ENCODE measurements around the gene RALGDS.
"Not testable (repeated sequence)": the region's sequence is repeated elsewhere in the genome, so short reads cannot be mapped to it uniquely, and the experiment has no call there.

The RALGDS gene

DNA sequence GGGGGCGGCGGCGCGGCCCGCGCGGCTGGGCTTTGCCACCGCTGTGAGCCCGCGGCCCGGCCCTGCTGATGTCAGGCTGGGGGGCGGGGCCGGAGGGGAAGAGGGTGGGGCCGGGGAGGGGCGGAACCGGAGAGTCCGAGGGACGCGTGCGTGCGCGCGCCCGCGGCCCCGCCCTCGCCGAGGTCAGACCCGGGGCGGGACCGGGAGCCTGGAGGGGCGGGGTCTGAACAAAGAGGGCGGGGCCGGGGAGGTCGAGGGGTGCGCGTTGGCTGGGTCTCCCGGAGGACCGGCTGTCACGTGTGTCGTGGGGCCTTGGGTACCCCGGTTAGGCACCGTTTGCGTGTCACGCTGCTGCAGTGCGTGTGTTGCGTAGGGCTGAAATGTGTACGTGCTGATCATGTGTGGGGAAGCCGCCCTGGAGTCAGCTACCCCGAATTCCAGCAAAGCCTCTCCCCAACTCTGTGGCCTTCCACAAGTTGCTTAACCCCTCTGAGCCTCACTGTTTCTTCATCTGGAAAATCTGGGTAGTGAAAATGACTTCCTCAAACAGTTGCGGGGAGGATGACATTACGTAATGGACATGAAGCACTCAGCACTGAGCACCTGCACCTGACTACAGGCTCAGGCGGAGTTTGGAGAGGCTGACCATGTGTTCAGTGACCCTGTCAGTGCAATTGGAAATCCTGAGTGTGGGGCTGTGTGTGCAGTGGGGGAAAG is at the start of gene RALGDS:
Gene RALGDS, minus strand, starts transcription at position 43 of the 717 bp plus-strand sequence. CDS start 86 bp downstream, outside the sequence.
- no peak for DNase-seq (ENCODE audit: low read depth)
- peak within 1 kb of the TSS; percentile 60 for H3K4me3 ChIP-seq (ENCODE audit: low read depth, low read length)

DNA sequence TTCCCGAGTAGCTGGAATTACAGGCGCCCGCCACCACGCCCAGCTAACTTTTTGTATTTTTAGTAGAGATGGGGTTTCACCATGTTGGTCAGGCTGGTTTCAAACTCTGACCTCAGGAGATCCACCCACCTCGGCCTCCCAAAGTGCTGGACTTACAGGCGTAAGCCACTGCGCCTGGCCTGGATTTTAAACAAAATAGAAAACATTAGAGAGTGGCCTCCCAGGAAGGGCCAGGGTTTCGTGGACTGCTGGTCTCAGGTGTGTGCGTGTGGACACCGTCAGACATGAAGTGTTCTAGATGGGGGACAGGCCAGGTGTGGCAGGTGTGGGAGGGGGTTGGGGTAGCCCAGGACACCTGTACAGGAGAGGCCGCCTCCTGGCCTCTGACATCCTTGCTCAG is 49.7 kb upstream of the RALGDS start:
- no peak overlapping the region for H3K4me3 ChIP-seq (ENCODE audit: low read depth, low read length)
- no peak for DNase-seq (ENCODE audit: low read depth)

DNA sequence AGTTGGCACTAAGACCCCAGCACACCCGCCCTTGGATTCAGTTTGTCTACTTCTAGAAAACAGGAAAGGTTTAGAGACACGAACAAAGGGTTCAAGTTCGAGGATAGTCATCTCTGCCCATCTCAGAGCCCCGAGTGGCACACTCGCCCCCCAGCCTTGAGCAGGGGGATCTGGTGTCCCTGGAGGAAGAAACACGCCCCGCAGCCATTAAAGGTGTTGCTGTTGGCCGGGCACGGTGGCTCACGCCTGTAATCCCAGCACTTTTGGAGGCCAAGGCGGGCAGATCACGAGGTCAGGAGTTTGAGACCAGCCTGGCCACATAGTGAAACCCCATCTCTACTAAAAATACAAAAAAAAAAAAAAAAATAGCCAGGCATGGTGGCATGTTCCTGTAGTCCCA is 48.6 kb upstream of the RALGDS start:
- DNase-seq (ENCODE audit: low read depth); H3K4me3 ChIP-seq (ENCODE audit: low read depth, low read length): not testable (repeated sequence)

DNA sequence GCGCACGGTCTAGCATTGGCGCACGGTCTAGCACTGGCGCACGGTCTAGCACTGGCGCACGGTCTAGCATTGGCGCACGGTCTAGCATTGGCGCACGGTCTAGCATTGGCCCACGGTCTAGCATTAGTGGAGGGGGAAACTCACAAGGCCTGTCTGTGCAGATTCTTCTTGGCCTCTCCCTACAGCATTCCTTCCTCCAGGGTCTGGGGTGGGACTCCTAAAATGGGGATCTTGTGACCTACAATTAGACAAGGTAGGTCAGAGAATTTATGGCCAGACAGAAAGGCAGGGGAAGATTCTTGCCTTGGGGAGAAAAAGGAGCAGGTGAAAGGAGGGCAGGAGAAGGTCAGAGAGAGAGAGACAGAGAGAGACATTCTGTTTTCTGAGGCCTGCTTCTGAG is 48.1 kb upstream of the RALGDS start:
- DNase-seq (ENCODE audit: low read depth), result no peak
- no peak overlapping the region for H3K4me3 ChIP-seq (ENCODE audit: low read depth, low read length)

DNA sequence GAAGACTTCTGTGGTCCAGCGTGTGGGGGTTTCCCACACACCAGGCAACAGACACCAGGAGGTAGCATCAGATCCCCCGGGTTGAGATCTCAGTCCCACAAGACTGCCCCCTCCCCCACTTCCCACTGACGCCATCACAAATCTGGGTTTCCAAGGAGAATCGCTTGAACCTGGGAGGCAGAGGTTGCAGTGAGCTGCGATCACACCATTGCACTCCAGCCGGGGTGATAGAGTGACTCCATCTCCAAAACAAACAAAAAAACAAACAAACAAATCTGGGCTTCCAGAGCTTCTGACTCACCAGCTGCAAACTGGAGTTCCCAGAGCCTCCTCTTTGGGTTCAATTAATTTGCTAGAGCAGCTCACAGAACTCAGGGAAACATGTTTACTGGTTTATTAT is 47.4 kb upstream of the RALGDS start:
- DNase-seq (ENCODE audit: low read depth), result no peak
- no peak overlapping the region for H3K4me3 ChIP-seq (ENCODE audit: low read depth, low read length)

DNA sequence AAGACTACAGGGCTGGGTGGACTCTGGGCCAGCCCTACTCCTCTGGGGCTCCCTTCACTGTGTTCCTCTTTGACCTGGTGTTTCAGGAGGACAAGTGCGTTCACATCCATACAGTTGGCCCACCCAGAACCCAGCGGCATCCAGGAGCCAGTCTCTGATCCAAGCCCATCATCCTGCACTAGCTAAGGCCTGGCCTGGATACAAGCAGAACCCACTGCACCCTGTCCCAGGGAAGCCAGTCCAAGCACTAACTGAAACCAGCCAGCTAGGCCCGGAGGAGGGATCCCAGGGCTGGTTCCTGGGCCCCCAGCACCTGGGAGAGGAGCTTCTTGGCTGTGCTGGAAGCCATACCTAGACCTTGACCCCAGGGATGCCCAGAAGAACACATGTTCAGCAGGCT is 46.7 kb upstream of the RALGDS start:
- H3K4me3 ChIP-seq (ENCODE audit: low read depth, low read length), result no peak overlapping the region
- DNase-seq (ENCODE audit: low read depth), result no peak

DNA sequence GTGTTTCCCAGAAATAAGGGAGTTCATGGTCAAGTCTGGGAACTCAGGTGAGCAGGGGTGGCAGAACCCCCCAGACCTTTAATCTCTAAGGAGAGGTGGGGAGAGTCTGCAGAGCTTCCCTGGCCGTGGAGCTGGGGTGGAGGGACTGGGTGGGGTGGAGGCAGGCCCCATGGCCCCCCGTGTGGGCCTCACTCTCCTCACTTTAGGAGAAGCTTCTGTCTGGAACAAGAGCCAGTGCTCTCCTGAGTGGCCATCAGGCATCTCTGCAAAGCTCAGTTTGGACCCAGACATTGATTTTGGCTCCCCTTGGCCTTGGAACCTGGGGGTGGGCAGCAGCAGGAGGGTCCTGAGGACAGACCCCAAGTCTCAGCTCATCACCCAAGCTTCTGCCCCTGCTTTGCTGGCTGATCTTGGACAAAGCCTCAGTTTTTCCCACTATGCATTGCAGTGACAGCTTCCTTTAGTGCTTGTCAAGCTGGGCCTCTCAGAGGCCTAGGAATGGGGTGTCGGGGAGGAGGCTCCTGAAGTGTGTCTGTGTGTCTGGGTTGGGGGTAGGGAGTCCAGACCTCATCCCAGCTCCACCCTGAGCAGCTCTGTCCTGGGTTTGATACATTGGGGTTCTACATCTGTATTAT is 46.2 kb upstream of the RALGDS start:
- no peak overlapping the region for H3K4me3 ChIP-seq (ENCODE audit: low read depth, low read length)
- no peak for DNase-seq (ENCODE audit: low read depth)

DNA sequence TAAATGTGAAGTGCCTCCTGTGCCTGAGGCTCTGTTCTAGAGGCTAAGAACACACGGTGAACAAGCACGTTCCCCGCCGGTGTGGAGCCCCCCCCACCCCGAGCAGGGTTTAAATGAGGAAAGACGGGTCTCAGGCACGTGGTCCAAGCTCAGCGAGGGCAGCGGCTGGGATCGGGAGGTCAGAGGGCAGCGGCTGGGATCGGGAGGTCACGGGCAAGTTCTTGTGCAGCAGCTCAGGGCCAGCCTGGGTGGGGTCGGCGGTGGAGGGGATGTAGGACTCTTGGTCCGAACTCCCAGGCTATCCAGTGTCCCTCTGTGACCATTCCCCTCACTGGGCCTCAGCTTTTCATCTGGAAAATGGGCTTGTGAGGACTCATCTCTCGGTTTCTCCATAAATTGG is 45.4 kb upstream of the RALGDS start:
- no peak overlapping the region for H3K4me3 ChIP-seq (ENCODE audit: low read depth, low read length)
- no peak for DNase-seq (ENCODE audit: low read depth)

DNA sequence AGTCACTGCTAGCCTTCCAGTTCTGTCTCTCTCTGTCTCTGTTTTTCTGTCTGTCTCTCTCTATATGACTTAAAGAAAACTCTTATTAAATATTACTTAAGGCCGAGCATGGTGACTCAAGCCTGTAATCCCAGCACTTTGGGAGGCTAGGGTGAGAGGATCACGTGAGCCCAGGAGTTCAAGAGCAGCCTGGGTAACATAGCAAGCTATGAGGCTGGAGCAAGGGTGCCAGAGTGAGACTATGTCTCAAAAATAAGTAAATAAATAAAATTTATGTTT is 44.4 kb upstream of the RALGDS start:
- no peak overlapping the region for H3K4me3 ChIP-seq (ENCODE audit: low read depth, low read length)
- no peak for DNase-seq (ENCODE audit: low read depth)

DNA sequence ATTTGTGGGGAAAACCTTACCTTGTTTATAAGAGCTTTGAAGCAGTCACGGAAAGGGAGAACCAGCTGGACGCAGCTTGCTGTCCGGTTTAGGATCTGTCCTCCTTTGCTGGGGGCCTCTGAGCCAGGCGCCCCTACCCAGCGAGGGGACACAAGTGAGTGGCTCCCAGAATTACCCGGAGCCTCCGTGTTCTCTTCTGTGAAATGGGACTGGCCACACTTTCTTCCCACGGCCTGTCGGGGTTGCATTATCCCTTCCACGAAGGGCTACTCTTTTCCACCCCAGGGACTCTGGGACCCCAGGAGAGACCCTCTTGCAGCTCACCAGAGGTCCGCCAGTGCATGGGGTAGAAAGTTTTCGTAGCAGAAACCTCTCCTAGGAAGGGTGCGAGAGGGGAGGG is 43.2 kb upstream of the RALGDS start:
- no peak for DNase-seq (ENCODE audit: low read depth)
- peak overlapping the region; percentile 55 for H3K4me3 ChIP-seq (ENCODE audit: low read depth, low read length)

DNA sequence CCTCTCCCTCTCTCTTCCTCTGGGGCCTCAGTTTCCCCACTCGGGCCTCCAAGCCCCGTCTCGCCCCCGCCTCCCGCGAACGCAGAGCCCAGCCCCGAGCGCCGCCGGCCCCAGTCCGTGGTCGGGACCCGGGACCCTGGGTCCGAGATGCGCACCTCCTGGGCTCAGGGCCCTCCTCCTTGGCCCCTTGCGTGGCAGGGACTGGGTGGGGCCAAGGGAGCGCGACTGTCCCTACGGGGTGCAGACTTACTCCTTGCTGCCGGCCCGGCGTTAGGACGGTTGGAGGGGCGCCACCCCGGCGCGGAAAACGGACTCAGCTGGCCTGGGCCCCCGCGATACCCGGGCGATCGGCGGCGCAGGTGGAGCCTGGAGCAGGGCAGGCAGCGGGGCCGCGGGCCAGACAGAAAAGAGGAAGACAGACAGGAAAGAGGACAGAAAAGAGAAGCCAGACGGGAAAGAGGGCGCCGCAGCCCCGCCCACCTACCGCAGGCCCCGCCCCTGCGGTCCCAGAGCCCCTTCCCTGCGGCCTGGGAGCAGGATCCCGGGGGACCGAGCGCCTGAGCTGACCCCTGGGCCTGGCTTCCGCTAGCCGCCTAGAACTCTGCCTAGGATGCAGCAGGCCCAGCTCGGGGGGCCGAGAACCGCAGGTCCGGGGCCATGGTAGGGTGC is 42.6 kb upstream of the RALGDS start, which contains the start of gene GBGT1:
Gene GBGT1, minus strand, starts transcription at position 411 of the 669 bp plus-strand sequence. CDS start 1,502 bp downstream, outside the sequence.
- H3K4me3 ChIP-seq (ENCODE audit: low read depth, low read length), result peak within 1 kb of the TSS; percentile 55
- DNase-seq (ENCODE audit: low read depth), result no peak

DNA sequence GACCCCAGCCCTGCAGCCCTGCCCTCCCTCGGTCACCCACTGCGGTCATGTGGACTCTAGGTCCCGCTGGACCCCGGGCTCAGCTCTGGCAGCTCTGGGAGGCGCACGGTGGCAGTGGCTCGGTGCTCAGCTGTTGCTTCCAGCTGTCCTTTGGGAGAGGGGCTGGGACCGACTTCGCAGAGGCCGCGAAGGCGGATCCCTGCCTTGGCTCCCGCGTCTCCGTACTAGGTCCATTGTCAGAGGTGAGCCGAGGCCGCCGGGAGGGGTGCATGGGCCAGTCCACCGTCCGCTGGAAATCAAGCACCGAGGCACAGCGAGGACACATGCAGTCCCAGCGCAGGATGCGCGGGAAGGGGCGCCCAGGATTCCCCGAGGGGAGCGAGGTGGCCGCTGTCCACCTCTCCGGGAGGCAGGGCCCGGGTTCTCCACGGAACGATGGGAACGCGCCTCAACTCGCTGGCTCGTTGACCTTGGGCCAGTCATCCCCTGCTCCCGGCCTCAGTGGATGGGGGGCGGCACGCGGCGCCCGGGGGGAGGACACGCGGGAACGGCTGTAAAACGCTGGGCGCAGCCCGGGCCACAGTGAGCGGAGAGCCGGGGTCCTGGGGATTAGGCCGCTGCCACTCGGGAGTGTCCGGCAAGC is 41.9 kb upstream of the RALGDS start:
- no peak for DNase-seq (ENCODE audit: low read depth)
- H3K4me3 ChIP-seq (ENCODE audit: low read depth, low read length), result peak overlapping the region; percentile 55

DNA sequence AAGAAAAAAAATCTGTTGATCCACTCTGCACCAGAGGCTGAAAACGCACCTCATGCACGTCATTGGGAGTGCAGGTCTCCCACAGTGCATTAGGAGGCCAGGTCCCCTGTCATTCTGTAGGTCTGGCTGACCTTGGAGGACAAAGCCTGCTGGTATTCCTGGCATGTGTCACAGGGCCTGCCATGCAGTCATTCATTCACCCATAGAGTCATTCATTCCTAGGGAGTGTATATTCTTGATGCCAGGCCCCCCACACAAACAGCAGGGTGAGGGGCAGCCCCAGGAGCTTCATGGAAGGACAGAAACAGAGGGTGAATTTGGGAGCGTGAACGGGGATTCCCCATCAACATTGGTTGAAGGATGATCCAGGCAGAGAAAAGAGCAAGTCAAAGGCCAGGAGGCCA is 40.5 kb upstream of the RALGDS start:
- H3K4me3 ChIP-seq (ENCODE audit: low read depth, low read length), result no peak overlapping the region
- no peak for DNase-seq (ENCODE audit: low read depth)

DNA sequence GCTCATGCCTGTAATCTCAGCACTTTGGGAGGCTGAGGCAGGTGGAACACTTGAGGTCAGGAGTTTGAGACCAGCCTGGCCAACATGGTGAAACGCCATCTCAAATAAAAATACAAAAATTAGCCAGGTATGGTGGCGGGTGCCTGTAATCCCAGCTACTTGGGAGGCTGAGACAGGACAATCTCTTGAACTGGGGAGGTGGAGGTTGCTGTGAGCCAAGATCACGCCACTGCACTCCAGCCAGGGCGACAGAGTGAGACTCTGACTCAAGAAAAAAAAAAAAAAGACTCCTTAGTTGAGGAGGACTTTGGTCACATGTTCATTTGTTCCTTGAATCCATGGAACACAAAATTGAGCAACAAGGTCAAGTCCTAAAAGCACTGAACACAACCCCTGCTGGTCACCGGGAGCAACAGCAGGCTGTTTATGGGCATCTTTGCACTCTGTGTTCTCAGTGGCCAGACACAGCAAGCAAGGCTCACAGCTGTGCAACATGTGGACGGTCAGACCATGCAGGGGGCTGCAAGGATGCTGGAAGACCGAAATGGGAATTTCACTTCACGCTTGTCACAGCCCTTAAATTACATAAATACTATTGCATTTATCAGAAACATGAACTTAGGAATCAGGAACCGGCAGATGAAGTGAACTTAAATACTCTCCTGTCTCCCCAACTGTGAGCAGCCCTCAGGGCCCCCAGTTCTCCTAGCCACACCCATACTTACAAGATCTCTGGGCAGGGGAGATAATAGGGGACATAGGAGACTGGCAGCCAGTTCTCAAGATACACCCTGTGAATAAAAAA is 39.9 kb upstream of the RALGDS start:
- H3K4me3 ChIP-seq (ENCODE audit: low read depth, low read length), result no peak overlapping the region
- no peak for DNase-seq (ENCODE audit: low read depth)

DNA sequence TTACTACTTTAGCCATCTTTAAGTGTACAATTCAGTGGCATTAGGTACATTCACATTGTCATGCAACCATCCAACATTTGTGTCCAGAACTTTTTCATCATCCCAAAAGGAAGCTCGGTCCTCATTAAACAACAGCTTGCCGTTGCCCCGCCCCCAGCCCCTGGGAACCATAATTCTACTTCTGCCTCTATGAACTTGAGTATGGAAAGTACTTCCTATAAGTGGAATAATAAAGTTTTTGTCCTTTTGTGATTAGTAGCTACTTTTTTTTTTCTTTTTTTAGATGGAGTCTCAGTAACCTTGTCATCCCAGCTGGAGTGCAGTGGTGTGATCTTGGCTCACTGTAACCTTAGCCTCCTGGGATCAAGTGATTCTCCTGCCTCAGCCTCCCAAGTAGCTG is 37.7 kb upstream of the RALGDS start:
- no peak overlapping the region for H3K4me3 ChIP-seq (ENCODE audit: low read depth, low read length)
- DNase-seq (ENCODE audit: low read depth), result no peak

DNA sequence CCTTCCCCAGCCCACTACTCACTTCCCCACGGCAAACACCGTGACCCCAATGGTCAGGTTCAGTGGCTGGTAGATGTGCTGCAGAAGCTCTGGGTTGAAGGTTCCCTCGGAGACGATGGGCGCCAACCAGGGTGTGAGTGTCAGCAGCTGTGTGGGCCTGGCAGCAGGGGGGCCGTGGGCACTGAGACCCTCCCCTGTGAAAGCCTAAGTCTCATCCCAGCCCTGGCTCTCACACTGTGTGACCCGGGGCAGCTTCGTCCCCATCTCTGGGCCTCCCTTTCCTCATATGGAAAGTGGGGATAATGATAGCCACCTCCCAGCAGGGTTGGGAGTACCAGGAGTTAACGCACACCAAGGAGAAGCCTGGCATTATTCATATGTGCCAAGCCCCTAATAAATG is 34.1 kb upstream of the RALGDS start:
- no peak overlapping the region for H3K4me3 ChIP-seq (ENCODE audit: low read depth, low read length)
- no peak for DNase-seq (ENCODE audit: low read depth)

DNA sequence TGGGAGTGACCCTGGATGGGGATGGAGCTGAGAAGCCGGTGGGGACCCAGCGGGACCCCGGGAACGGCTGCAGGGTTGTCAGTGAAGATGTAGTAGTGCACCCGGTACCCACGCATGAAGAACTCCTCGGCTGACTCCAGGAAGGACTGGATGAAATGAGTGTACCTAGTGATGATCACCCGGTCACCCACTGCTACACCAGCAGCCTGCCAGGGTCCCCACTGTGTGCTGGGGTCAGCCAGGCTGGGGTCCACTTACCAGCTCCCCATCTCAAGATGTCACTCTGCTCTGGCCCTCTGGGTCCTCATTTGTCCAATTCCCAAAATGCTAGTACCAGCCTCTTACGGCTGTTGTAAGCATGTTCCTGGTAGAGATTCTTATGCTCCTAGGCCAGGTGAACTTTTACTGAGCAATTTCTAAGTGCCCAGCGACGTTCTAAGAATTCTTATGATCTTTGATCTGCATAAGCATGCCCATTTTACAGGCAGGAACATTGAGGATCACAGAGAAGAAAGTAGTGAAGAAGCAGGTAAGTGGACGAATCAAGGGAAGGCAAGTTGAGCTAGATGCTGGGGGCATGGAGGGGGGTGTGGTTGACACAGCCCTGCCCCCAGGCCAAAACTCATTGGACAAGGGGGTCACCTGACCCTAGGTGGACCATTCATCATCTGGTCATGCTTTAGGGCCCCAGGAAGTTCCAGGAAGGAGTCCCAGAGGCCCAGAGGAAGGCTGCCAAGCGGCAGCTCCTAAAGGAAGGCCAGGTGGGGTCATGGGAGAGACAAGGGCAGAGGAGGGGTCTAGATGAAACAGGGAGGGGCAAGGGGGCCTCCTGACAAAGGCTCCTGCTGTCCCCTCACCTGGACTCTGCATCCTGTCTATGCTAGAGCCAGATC is 33.3 kb upstream of the RALGDS start:
- H3K4me3 ChIP-seq (ENCODE audit: low read depth, low read length), result no peak overlapping the region
- DNase-seq (ENCODE audit: low read depth), result no peak

DNA sequence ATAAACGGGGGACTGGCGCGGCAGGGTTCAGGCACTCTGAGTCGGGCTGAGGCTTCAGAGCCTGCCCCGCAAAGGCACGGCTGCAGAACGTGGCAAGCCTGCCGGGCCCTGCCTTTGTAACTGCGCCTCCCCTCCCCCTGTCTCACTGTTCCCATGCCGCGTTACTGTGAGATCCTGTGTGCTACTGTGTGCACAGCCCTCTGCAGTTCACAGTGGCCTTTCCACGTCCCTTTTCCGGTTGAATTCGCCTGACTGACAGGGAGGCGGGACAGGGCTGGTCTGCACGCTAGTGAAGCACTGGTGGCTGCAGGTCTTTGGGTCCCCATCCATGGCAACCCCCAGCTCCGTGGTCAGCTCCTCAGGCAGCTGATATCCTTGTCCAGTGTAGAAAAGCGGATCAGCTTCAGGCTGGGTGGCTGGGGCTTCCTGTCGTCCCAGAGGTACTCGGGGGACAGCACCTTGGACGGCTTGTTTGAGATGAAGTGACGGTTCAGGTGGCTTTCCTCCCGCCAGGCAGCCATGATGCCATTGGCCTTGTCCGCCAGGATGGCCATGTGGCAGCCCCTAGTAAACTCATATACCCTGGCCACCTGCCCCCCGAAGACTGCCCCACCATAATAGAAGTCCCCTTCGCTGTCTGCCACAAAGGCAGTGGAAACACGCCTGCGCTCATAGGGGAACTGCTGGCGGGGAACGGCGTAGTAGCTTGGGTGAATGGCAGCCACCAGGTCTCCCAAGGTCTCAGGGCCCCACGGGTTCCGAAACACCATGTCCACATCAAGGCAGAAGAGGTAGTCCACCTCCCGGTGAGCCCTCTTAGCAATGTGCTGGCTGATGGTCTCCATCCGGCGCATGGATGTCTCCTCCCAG is 32.4 kb upstream of the RALGDS start:
- H3K4me3 ChIP-seq (ENCODE audit: low read depth, low read length), result no peak overlapping the region
- DNase-seq (ENCODE audit: low read depth), result no peak
